HG03196 (cell line): ENCODE measurements around the gene OTUD3.

ENCODE experiments used
- ATAC-seq: cut with Tn5 transposase; IDR thresholded peaks from one replicate; pipeline ENCODE4 v1.9.1; 2021; ENCODE audit not compliant: unreplicated experiment

The OTUD3 gene

DNA sequence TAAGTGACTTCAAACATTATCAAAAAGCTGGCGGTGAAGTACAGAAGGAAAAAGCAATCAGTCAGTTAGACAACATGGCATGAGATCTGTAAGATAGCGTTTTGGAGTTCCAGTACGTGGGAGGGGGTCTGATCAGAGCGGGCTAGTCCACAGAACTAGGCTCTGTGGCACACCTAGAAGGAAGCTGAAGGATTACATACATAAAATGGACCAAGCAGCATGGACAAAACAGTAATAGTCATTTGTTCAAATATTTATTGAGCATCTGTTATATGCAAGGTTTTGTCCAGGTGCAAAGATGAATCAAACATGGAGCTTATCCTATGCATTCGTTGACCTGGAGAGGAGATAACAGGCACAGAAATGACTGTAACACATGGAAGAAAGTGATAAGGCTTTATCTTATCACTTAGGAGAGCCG lies 64.1 kb downstream of the OTUD3 start:
- ATAC-seq = no peak

DNA sequence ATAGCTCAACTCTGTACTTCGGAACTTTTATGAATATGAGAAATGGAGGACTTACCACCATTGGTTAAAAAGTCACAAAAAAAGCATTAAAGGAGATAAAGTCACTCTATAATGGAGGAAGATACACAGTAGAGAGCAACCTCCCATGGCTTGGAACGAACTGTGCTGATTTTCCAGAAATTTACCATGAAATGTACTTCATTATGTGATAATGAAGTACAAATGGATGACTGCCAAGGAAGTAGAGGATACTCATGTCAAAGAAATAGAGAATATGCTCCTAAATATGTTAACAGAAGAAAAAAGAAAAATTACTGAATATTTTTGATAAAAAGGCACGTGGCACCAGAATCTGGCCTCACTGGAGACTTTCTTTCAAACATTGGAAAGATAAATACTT lies 64.8 kb downstream of the OTUD3 start:
- ATAC-seq = no peak

- ATAC-seq = no peak
Measured at GRCh38 chr1:19949016-19949415, 66.8 kb downstream of the OTUD3 start.

- no peak for ATAC-seq
Measured at GRCh38 chr1:19954059-19954458, 71.9 kb downstream of the OTUD3 start.

DNA sequence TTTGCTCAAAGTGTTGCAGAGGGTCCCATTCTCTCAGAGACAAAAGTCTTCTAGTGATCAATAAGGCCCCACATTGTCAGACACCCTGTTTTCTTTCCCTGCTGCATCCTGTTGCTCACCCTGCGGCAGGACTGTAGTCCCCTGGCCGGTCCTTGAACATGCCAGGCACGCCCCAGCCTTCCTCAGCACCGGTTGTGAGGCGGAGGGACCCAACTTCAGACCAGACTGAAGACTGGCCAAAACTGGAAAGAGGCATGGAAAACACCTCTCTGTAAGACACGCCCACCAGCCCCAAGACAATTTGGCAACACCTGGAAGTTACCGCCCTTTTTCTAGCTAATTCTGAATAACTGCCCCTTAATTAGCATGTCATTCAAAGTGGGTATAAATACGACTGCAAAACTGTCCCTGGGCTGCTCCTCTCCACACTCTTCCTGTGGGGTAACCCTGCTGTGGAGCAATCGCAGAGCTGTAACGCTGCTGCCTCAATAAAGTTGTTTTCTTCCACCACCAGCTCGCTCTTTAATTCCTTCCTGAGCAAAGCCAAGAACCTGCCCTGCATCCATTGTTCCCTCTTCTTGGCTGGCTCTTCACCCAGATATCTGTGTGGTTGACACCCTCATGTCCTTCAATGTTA lies 73.5 kb downstream of the OTUD3 start:
- ATAC-seq = no peak

DNA sequence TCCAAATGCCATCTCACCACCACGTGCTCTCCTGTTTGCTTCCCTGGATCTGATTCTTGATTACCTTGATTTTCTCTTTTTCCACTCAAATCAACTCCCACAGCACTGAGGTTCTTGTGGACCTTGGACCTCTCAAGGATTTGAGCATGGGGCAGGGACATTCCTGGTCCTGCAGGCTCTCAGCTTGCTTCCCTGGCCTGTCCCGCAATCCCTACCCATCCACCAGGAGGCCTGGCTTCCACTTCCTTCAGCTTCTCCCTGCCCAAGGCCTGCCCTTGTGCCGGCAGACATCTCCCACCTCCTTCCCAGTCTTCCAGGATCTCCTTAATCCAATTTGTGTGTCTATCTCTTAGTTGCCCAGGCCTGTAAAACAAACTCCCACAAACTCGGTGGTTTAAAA lies 75.6 kb downstream of the OTUD3 start:
- no peak for ATAC-seq

- no peak for ATAC-seq
Measured at GRCh38 chr1:19960591-19960990, 78.4 kb downstream of the OTUD3 start.
